Measurements from ENCODE around the gene PDGFD.

DNA sequence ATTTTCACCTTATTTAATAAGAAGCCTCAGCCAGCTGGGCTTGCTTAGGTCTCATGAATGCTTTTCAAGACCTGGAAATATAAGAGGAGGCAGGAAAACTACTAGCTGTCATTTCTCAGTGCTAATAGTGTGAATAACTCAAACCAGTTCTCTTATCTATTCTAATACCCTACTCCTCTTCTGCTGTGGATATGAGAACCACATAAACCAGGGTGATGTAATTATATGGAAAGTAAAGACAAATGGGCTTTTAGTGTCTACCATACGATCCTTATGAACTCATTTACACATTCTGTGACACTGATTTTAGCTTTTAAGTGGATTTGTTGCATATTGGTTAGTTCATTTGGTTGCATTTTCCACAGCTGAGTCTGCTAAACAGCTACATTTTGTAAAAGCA lies 8.6 kb downstream of the PDGFD start:
- TF ChIP-seq, protein P1, sequence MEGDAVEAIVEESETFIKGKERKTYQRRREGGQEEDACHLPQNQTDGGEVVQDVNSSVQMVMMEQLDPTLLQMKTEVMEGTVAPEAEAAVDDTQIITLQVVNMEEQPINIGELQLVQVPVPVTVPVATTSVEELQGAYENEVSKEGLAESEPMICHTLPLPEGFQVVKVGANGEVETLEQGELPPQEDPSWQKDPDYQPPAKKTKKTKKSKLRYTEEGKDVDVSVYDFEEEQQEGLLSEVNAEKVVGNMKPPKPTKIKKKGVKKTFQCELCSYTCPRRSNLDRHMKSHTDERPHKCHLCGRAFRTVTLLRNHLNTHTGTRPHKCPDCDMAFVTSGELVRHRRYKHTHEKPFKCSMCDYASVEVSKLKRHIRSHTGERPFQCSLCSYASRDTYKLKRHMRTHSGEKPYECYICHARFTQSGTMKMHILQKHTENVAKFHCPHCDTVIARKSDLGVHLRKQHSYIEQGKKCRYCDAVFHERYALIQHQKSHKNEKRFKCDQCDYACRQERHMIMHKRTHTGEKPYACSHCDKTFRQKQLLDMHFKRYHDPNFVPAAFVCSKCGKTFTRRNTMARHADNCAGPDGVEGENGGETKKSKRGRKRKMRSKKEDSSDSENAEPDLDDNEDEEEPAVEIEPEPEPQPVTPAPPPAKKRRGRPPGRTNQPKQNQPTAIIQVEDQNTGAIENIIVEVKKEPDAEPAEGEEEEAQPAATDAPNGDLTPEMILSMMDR (IDR thresholded peaks at IDR 0.05) = no peak
- no peak for TF ChIP-seq POLR2A (IDR thresholded peaks at IDR 0.05)

Measured in ovary (tissue), 3 donors.